Thoracic aorta (tissue), 2 donors: Measurements from ENCODE around the gene NPLOC4. TPM values are rescaled to one million over a fixed set of nuclear protein-coding genes. Genes with fewer than 3 reads are reported as not detected.
A peak's percentile ranks its signal among the peaks of the same experiment; 100 is the strongest.

Source experiments
- ATAC-seq: fragments of 150-250 bp; one replicate; pipeline ENCODE4 v1.8.0; 2017; ENCODE audit warnings: low read depth; ENCODE audit not compliant: insufficient number of reproducible peaks, low FRiP score
- DNase-seq: peaks from one replicate; pipeline ENCODE4 v3.0.0-alpha.2; 2020; ENCODE audit warnings: low spot score
- H3K27ac ChIP-seq, 2 donors: fragments of 200-600 bp; sonication (generic); 1 replicate in 1 of 2; 2 replicates in 1 of 2; pipeline ENCODE4 v1.5.1; 2016; ENCODE audit warnings: mild to moderate bottlenecking in 2 of 2, moderate library complexity in 2 of 2
- H3K27me3 ChIP-seq: fragments of 200-600 bp; sonication (generic); replicated peaks from 2 replicates; pipeline ENCODE4 v1.6.0; 2016; ENCODE audit warnings: mild to moderate bottlenecking; ENCODE audit not compliant: insufficient read depth
- H3K36me3 ChIP-seq: fragments of 200-600 bp; sonication (generic); one replicate; pipeline ENCODE4 v1.5.1; 2016
- H3K4me1 ChIP-seq, 2 donors: fragments of 200-600 bp; sonication (generic); 1 replicate in 1 of 2; 2 replicates in 1 of 2; pipeline versions ENCODE4 v1.5.1 to v1.6.0; 2016; ENCODE audit warnings: low read depth in 2 of 2, mild to moderate bottlenecking in 1 of 2; ENCODE audit not compliant: control insufficient read depth in 1 of 2
- H3K4me3 ChIP-seq: fragments of 200-600 bp; sonication (generic); 2 replicates; pipeline ENCODE4 v1.5.1; 2016; ENCODE audit warnings: mild to moderate bottlenecking
- H3K9me3 ChIP-seq: fragments of 200-600 bp; sonication (generic); 2 replicates; pipeline ENCODE4 v1.5.1; 2016
- total RNA-seq, 2 donors: library from RNA; depleted of rRNA; stranded (reverse); fragments of >200 nt; gene quantifications; one replicate each; pipeline versions ENCODE4 v1.1.0 to v1.2.3, GENCODE V29; 2016
- TF ChIP-seq, protein P1 (sequence below): fragments of 200-600 bp; sonication (generic); IDR thresholded peaks from one replicate; pipeline ENCODE4 v1.5.1; 2019; ENCODE audit warnings: antibody characterized with exemption

The NPLOC4 gene
- total RNA-seq, 2 donors from 2014 or later: 77.3 to 105 TPM

DNA sequence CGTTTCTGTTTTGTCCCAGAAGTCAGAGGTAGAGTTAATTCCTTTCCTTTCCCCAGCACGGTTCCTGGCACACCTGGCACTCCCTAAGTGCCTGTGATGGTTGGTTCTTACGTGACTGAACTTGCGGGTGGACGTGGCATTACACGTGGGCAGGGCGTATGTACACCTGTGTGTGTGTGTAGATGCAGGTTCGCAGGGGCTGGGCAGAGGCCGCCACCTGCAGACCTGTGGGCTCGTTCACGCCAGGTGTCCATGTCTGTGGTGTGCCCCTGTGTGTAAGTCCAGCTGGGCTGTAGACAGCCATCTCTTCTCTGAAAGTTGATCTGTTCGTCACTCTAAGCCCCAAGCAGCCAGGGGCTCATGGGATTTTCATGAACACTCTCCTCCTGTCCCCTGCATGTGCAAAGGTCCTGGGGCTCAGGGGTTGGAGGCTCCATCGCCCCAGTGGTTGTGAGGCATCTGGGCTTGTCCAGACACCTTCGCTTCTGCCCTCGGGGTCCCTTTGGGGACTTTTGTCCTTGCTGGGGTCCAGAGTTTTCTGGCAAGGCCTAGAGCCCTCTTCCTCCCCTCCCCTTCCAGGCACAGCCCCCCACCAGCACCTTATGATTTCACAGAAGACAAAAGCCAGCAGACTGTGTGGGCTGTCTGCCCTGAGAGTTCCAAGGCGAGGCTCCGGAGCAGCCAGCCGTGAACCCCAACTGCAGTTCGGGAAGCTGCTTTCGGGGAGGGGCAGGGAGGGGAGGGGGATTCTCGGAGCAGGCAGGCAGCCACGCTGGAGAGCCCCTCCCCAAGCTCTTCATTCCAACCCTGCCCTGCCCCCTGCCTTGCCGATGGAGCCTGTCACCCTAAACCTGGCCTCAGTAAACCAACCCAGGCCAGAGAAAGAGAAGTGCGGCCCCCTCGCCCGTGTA lies 114.2 kb downstream of the NPLOC4 start:
- DNase-seq: no peak
- H3K4me3 ChIP-seq: no peak overlapping the region
- H3K4me1 ChIP-seq: peaks cover 20 to 52% of the 10 kb centered on the region in 2 donors
- no peaks in the 10 kb centered on the region for H3K36me3 ChIP-seq
- H3K27me3 ChIP-seq: no peaks in the 10 kb centered on the region
- no peaks in the 10 kb centered on the region for H3K9me3 ChIP-seq
- TF ChIP-seq, protein P1, sequence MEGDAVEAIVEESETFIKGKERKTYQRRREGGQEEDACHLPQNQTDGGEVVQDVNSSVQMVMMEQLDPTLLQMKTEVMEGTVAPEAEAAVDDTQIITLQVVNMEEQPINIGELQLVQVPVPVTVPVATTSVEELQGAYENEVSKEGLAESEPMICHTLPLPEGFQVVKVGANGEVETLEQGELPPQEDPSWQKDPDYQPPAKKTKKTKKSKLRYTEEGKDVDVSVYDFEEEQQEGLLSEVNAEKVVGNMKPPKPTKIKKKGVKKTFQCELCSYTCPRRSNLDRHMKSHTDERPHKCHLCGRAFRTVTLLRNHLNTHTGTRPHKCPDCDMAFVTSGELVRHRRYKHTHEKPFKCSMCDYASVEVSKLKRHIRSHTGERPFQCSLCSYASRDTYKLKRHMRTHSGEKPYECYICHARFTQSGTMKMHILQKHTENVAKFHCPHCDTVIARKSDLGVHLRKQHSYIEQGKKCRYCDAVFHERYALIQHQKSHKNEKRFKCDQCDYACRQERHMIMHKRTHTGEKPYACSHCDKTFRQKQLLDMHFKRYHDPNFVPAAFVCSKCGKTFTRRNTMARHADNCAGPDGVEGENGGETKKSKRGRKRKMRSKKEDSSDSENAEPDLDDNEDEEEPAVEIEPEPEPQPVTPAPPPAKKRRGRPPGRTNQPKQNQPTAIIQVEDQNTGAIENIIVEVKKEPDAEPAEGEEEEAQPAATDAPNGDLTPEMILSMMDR: no peak
- no peak overlapping the region for H3K27ac ChIP-seq
- ATAC-seq: no peak

DNA sequence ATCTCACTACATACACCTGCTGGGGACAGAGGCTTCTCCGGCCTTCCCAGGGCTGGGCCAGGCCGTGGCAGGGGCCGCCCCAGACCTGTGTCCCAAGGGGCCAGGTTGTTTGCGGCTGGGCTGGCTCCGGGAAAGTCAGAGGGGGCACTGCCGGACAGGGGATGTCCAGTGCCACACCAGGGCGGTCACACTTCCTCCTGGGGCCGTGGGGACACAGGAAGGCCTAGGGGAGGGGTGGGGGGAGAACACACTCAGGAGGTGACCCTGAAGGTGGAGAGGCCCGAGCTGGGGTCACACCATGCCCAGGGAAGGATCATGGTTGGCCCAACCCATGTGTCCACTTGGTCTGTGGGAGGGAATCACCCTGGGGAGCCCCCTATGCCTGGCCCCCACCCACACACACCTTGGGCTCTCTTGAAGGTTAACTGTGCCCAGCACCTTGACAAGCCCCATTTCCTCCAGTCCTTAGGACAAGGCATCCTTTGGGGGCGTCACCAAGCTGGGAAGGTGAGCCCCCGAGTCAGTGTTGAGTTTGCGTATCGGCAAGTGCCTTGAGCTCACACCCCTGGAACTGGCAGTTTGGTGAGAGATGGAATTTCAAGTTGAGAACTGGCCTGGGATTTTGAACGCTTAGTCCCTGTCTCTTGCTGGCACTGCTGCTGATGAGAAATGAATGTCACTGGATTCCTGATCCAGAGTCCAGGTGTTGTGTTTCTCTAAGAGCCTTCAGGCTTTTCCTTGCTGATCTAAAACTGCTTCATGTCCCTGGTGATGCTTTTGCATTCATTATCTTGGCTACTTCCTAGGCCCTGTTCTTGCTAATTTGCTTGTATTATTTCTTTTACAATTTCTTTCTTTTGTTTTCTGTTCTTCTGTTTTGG lies 116.7 kb downstream of the NPLOC4 start:
- TF ChIP-seq, protein P1: no peak
- peaks cover 41 to 63% of the 10 kb centered on the region in 2 donors for H3K4me1 ChIP-seq
- ATAC-seq: no peak
- H3K36me3 ChIP-seq: no peaks in the 10 kb centered on the region
- H3K4me3 ChIP-seq: peak overlapping the region; percentile 99
- DNase-seq: no peak
- H3K9me3 ChIP-seq: no peaks in the 10 kb centered on the region
- no peaks in the 10 kb centered on the region for H3K27me3 ChIP-seq
- H3K27ac ChIP-seq: no peak overlapping the region

DNA sequence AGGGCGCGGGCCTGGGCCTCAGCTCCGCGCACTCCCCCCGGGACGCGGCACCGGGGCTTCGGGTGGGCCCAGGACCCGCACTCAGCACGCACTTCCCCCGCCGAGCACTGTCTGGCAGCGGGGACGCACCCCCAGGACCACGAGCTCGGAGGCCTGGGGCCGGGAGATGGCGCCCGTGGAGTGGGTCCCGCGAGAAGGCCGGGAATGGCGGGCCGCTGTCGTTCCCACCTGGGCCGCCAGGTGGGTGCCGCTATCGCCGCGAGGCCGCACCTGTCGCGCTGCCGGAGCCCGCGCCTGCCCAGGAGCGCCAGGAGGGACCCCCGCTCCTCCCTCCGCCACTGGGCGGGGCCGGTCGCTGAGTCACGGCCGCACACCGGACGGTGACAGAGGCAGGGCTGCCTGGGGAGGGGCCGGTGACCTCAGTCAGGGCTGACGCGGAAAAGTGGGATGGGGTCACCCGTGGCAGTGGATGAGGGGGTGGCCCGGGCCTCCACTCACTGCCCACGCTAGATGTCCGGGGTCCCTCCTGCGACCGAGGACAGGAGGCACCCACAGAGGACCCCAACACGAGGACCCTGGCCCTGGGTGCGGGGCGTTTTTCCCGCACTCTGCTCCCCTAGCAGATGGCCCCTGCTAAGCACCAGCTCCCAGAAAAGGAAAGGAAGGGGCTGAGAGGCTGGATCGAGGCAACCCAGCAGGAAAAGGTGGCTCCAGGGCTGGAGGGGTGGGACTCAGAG lies 117.5 kb downstream of the NPLOC4 start:
- H3K9me3 ChIP-seq: no peaks in the 10 kb centered on the region
- H3K4me1 ChIP-seq: peaks cover 41 to 63% of the 10 kb centered on the region in 2 donors
- peak overlapping the region; percentile 99 for H3K4me3 ChIP-seq
- no peaks in the 10 kb centered on the region for H3K27me3 ChIP-seq
- TF ChIP-seq, protein P1: peak; percentile 58
- peak overlapping the region; percentile 99 to 100 for H3K27ac ChIP-seq
- ATAC-seq (no peak), DNase-seq (no peak)
- H3K36me3 ChIP-seq: no peaks in the 10 kb centered on the region

DNA sequence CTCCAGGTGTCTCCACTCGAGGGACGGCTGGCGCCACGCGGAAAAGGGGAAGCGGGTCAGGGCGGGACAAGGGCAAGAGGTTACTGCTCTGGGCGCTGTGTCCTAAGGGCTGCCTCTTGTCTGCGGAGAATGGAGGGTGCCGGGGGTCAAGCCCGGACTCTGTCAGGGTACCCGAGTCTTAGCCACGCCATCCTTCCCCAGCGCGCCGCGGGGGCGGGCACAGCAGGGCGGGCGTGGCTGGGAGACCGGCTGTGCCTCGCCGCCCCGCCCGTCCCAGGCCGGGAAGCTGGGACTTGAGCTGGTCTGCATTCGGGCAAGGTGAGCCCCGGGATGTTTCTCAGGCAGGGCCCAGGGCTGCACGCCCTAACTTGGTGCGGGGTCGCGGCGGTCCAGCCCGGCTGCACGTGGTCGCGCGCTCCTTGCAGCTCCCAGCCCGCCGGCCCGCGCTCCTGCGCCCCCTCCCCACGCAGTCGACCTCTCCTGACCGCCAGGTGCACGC lies 118.1 kb downstream of the NPLOC4 start:
- ATAC-seq (no peak), DNase-seq (no peak)
- peaks cover 41 to 58% of the 10 kb centered on the region in 2 donors for H3K4me1 ChIP-seq
- no peaks in the 10 kb centered on the region for H3K36me3 ChIP-seq
- TF ChIP-seq, protein P1: no peak
- peak overlapping the region; percentile 99 to 100 for H3K27ac ChIP-seq
- H3K27me3 ChIP-seq: no peaks in the 10 kb centered on the region
- H3K9me3 ChIP-seq: no peaks in the 10 kb centered on the region
- peak overlapping the region; percentile 99 for H3K4me3 ChIP-seq
